Measurements from ENCODE around the gene QRICH2. TPM values are rescaled to one million over a fixed set of nuclear protein-coding genes. Genes with fewer than 3 reads are reported as not detected.
A peak's percentile ranks its signal among the peaks of the same experiment; 100 is the strongest.

QRICH2 gene
- total and polyA plus RNA-seq, 2 of the 4 experiments (the other 2 are of a cell fraction): 4.3 to 4.8 TPM

DNA sequence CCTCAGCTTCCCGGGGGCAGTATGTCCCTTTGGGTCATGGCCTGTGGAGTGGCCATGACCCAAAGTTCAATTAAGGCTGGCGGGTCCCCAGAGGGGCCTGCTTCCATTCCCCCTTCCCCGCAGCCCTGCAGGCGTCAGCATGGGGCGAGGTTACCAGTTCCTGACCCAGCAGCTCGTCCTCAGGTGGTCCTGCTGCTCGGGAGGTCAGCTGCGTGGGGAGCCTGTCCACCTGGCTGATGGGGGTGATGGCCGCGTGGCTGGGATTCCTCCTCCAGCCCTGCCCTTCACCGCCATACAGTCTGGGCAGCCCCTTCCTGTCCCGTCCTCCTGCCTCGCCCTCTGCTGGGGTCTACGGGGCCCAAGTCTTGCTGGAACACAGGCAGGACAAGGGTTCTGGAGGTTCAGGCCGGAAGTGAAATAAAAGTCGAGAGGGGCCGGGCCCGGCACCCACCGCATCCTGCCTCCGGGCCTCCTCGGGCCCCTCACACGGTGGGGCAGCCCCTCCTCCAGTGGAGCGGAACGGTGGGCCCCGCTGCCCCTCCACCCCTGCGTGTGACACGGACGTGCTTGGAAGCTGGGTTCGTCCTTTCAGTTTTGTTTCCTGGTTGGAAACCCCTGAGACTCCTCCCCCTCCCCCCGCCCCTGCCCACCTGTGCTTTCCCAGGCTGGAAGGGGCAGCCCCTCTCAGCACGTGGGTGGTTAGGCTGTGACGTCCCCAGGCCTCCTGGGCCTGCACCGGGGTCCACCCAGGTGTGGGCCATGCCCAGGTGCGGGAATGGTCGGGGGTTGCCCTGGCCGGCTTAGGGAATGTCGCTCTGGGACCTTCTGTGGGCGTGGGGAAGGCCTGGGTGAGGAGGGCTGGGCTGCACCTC lies 36.2 kb downstream of the QRICH2 start:
- Histone ChIP-seq H3K9ac (ENCODE audit: low read depth, low read length) (no peak overlapping the region), H2AK9ac (replicated peaks; ENCODE audit: low read depth, low read length, poor library complexity) (peak overlapping the region; percentile 66), H4K5ac (ENCODE audit: low read depth, low read length) (no peak overlapping the region), H2BK20ac (ENCODE audit: low read depth, low read length) (no peak overlapping the region), H3K14ac (replicated peaks; ENCODE audit: low read depth, low read length) (no peak overlapping the region), H2BK15ac (ENCODE audit: low read depth, low read length) (no peak overlapping the region), H2AK5ac (ENCODE audit: low read depth, low read length) (no peak overlapping the region), H3K27ac (ENCODE audit: insufficient read depth, low read length) (no peak overlapping the region), H2BK5ac (ENCODE audit: low read depth, low read length, poor library complexity, severe bottlenecking) (no peak overlapping the region), H2BK120ac (ENCODE audit: low read depth, low read length) (no peak overlapping the region), H4K20me1 (ENCODE audit: insufficient read depth, low read length) (no peaks in the 10 kb centered on the region; the same call in 1 of the 2 replicates), H4K8ac (ENCODE audit: low read depth in 2 of 2, low read length in 2 of 2) (no peak overlapping the region; a peak in 1 of 4 replicates), H3K4me3 (ENCODE audit: insufficient read depth, low read depth, low read length) (no peak overlapping the region), H3K9me1 (ENCODE audit: insufficient read depth, low read length) (peaks cover 4% of the 10 kb centered on the region; the same call in 1 of the 2 replicates), H3K18ac (ENCODE audit: low read depth, low read length) (no peak overlapping the region), H3K9me3 (ENCODE audit: control insufficient read depth, insufficient read depth, low read length) (no peaks in the 10 kb centered on the region), H2AFZ (replicated peaks; ENCODE audit: low read length, poor library complexity) (peak overlapping the region; percentile 33), H4K91ac (ENCODE audit: insufficient read depth, low read depth, low read length) (no peak overlapping the region), H3K79me1 (ENCODE audit: low read depth in 1 of 2, low read length in 2 of 2) (peaks cover 24 to 50% of the 10 kb centered on the region in 2 experiments), H3K23ac (ENCODE audit: low read depth, low read length) (no peak overlapping the region), H3K4me2 (ENCODE audit: low read depth, low read length) (no peak overlapping the region), H3K4me1 (ENCODE audit: control insufficient read depth, insufficient read depth, low read length) (peaks cover 13% of the 10 kb centered on the region), H3K56ac (ENCODE audit: extremely low read depth, insufficient read depth, low read length) (no peak overlapping the region), H3K27me3 (ENCODE audit: control insufficient read depth, insufficient read depth, low read length) (no peaks in the 10 kb centered on the region), H3K4ac (ENCODE audit: low read depth, low read length) (no peak overlapping the region), H3K36me3 (ENCODE audit: control insufficient read depth, insufficient read depth, low read length) (peaks cover 8% of the 10 kb centered on the region)
- BruUV-seq (replicated peaks): no TSS peak
- ChIA-PET CTCF (no interaction called here), POLR2A (ENCODE audit: unreplicated experiment) (no interaction called here)
- WGBS, 2 experiments (ENCODE audit: extremely low coverage in 2 of 2, insufficient read length in 1 of 2): 59% methylated on average over 11 of the region's 38 CpGs; no CpG with 5 or more reads in 1 of the 2 experiments
- dilution Hi-C loops (cut with HindIII; ENCODE audit: low sequenced_read_pairs, unreplicated experiment): no loop called here
- intact Hi-C loops (cut with micrococcal nuclease): no loop called here
- TF ChIP-seq CHD1 (IDR thresholded peaks at IDR 0.05; ENCODE audit: low read depth, low read length) (no peak), POLR2A (IDR thresholded peaks at IDR 0.05; ENCODE audit: low read depth, low read length) (peak; percentile 4)
- DNase-seq (no peak), ATAC-seq (ENCODE audit: low read depth) (no peak)
- in situ Hi-C loops (cut with MboI; ENCODE audit: low sequenced_read_pairs): no loop called here
